Transverse colon (tissue), 4 donors: ENCODE results near the gene KNSTRN.

Experiments
- CTCF ChIP-seq, 5 experiments: fragments of 200-600 bp in 3 of 5; fragments of 450-650 bp in 2 of 5; sonication (generic) in 3 of 5; IDR thresholded peaks; 1 replicate in 2 of 5; 2 replicates in 3 of 5; pipeline ENCODE4 v1.5.1; 2016 to 2017; ENCODE audit warnings: antibody characterized with exemption in 5 of 5, inconsistent platforms in 3 of 5, mild to moderate bottlenecking in 2 of 5, moderate library complexity in 1 of 5
- POLR2A ChIP-seq: fragments of 450-650 bp; IDR thresholded peaks from one replicate; pipeline ENCODE4 v1.6.1; 2016; ENCODE audit warnings: antibody characterized with exemption, mild to moderate bottlenecking, moderate library complexity
- POLR2AphosphoS5 ChIP-seq, 3 donors: sonication (generic); formaldehyde crosslinking; IDR thresholded peaks; one replicate each; pipeline ENCODE4 v1.6.1; 2016; ENCODE audit warnings: antibody characterized with exemption in 3 of 3

- TF ChIP-seq POLR2A (no peak), CTCF (IDR thresholded peaks at IDR 0.05) (no peak), POLR2AphosphoS5 (IDR thresholded peaks at IDR 0.05) (peak in 1 of 3 donors; percentile 22)
Measured at GRCh38 chr15:40343512-40343911, 39.0 kb upstream of the KNSTRN start.
